Gastrocnemius medialis (tissue), 4 donors: ENCODE results near the gene LGALS7. TPM values are rescaled to one million over a fixed set of nuclear protein-coding genes. Genes with fewer than 3 reads are reported as not detected.
"Not testable (repeated sequence)": the region's sequence is repeated elsewhere in the genome, so short reads cannot be mapped to it uniquely, and the experiment has no call there.

ENCODE experiments used
- ATAC-seq, 2 donors: fragments of 150-250 bp; one replicate each; pipeline ENCODE4 v1.9.1; 2016
- DNase-seq, 2 donors: peaks; one replicate each; pipeline ENCODE4 v3.0.0-alpha.2; 2019
- H3K27ac ChIP-seq, 4 donors: fragments of 200-600 bp; sonication (generic); 1 replicate in 1 of 4; 2 replicates in 3 of 4; pipeline ENCODE4 v1.5.1; 2016 to 2018; ENCODE audit warnings: mild to moderate bottlenecking in 2 of 4, moderate library complexity in 1 of 4
- H3K27me3 ChIP-seq, 3 donors: fragments of 200-600 bp; sonication (generic) in 2 of 3; 1 replicate in 1 of 3; 2 replicates in 2 of 3; pipeline versions ENCODE4 v1.5.1 to v1.6.0; 2016 to 2019; ENCODE audit warnings: mild to moderate bottlenecking in 1 of 3, moderate library complexity in 1 of 3
- H3K36me3 ChIP-seq, 2 donors: fragments of 200-600 bp; sonication (generic) in 1 of 2; one replicate each; pipeline ENCODE4 v1.5.1; 2017 to 2018
- H3K4me1 ChIP-seq, 2 donors: fragments of 200-600 bp; sonication (generic) in 1 of 2; one replicate each; pipeline ENCODE4 v1.5.1; 2016 to 2017; ENCODE audit warnings: mild to moderate bottlenecking in 2 of 2
- H3K4me3 ChIP-seq, 4 donors: fragments of 200-600 bp; sonication (generic) in 3 of 4; 1 replicate in 1 of 4; 2 replicates in 3 of 4; pipeline ENCODE4 v1.5.1; 2016 to 2019; ENCODE audit warnings: mild to moderate bottlenecking in 2 of 4
- H3K9me3 ChIP-seq, 3 donors: fragments of 200-600 bp; sonication (generic) in 2 of 3; 1 replicate in 1 of 3; 2 replicates in 2 of 3; pipeline ENCODE4 v1.5.1; 2016 to 2019
- POLR2A ChIP-seq, 2 donors: fragments of 450-650 bp; IDR thresholded peaks; one replicate each; pipeline ENCODE4 v1.6.1; 2017; ENCODE audit warnings: antibody characterized with exemption in 2 of 2, mild to moderate bottlenecking in 2 of 2, moderate library complexity in 2 of 2
- in situ Hi-C, 4 donors: fragments of 200-750 bp; cut with MboI; loops; one replicate each; pipeline versions ENCODE4 v1.15.0 to v1.8.0; 2017; ENCODE audit warnings: low sequenced_read_pairs in 4 of 4
- intact Hi-C: fragments of 100-400 bp; cut with DNase I; formaldehyde crosslinking; loops from one replicate; pipeline ENCODE4 v1.15.1; 2023; ENCODE audit warnings: low total_unique reads
- total RNA-seq, 4 donors: library from RNA; depleted of rRNA; stranded (reverse); fragments of >200 nt; gene quantifications; one replicate each; pipeline versions ENCODE4 v1.1.0 to v1.2.3, GENCODE V29; 2016
- TF ChIP-seq, protein P1 (sequence below), 5 experiments: fragments of 450-650 bp in 3 of 5; fragments of 200-600 bp in 2 of 5; sonication (generic) in 2 of 5; IDR thresholded peaks in 4 of 5; conservative IDR thresholded peaks in 1 of 5; 1 replicate in 4 of 5; 2 replicates in 1 of 5; pipeline ENCODE4 v1.5.1; 2016 to 2019; ENCODE audit warnings: antibody characterized with exemption in 5 of 5, mild to moderate bottlenecking in 3 of 5, moderate library complexity in 3 of 5

Gene LGALS7
- total RNA-seq, 4 donors from 2014 or later: not detected

DNA sequence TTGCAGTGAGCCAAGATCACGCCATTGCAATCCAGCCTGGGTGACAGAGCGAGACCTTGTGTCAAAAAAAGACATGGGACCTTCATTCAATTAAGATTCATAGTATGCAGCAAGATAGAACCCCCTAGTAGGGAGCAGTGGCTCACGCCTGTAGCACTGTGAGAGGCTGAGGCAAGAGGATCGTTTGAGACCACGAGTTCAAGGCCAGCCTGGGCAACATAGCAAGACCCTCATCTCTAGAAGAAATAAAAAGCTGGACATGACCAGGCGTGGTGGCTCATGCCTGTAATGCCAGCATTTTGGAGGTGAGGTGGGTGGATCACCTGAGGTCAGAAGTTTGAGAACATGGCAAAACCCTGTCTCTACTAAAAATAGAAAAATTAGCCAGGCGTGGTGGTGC lies 7.1 kb upstream of the LGALS7 start:
- H3K36me3 ChIP-seq: no peaks in the 10 kb centered on the region
- H3K27me3 ChIP-seq: no peaks in the 10 kb centered on the region
- no peaks in the 10 kb centered on the region for H3K9me3 ChIP-seq
- TF ChIP-seq POLR2A (IDR thresholded peaks at IDR 0.05): no peak
- TF ChIP-seq, protein P1, sequence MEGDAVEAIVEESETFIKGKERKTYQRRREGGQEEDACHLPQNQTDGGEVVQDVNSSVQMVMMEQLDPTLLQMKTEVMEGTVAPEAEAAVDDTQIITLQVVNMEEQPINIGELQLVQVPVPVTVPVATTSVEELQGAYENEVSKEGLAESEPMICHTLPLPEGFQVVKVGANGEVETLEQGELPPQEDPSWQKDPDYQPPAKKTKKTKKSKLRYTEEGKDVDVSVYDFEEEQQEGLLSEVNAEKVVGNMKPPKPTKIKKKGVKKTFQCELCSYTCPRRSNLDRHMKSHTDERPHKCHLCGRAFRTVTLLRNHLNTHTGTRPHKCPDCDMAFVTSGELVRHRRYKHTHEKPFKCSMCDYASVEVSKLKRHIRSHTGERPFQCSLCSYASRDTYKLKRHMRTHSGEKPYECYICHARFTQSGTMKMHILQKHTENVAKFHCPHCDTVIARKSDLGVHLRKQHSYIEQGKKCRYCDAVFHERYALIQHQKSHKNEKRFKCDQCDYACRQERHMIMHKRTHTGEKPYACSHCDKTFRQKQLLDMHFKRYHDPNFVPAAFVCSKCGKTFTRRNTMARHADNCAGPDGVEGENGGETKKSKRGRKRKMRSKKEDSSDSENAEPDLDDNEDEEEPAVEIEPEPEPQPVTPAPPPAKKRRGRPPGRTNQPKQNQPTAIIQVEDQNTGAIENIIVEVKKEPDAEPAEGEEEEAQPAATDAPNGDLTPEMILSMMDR (IDR thresholded peaks at IDR 0.05 in 4 of 5, conservative IDR thresholded peaks at IDR 0.05 in 1 of 5): no peak
- DNase-seq (no peak), ATAC-seq (no peak)
- no peak overlapping the region for H3K4me3 ChIP-seq
- intact Hi-C loops: no loop called here
- no peak overlapping the region for H3K27ac ChIP-seq
- in situ Hi-C loops: no loop called here
- no peaks in the 10 kb centered on the region for H3K4me1 ChIP-seq

DNA sequence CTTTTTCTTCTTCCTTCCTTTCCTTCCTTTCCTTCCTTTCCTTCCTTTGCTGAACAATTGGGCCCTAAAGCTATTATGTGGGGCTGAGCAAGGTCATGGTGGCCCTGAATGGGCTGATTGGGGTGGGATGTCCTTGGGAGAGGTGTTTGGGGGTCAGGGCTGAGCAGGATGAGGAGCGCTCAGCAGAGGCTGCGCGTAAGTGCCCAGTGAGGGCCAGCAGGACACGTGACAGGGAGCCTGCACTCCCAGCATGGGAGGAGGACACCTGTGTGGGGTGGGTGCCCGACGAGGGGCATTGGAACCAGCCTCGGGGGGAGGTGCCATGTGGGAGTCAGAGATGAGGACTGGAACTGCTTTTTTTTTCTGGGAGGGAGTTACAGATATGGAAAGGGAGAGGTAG lies 5.4 kb upstream of the LGALS7 start:
- no peaks in the 10 kb centered on the region for H3K27me3 ChIP-seq
- intact Hi-C loops (no loop called here), in situ Hi-C loops (no loop called here)
- H3K9me3 ChIP-seq: no peaks in the 10 kb centered on the region
- H3K4me3 ChIP-seq: no peak overlapping the region
- H3K36me3 ChIP-seq: no peaks in the 10 kb centered on the region
- no peaks in the 10 kb centered on the region for H3K4me1 ChIP-seq
- TF ChIP-seq, protein P1 (IDR thresholded peaks at IDR 0.05 in 4 of 5, conservative IDR thresholded peaks at IDR 0.05 in 1 of 5): no peak
- TF ChIP-seq POLR2A (IDR thresholded peaks at IDR 0.05): no peak
- no peak overlapping the region for H3K27ac ChIP-seq
- DNase-seq (no peak), ATAC-seq (no peak)

DNA sequence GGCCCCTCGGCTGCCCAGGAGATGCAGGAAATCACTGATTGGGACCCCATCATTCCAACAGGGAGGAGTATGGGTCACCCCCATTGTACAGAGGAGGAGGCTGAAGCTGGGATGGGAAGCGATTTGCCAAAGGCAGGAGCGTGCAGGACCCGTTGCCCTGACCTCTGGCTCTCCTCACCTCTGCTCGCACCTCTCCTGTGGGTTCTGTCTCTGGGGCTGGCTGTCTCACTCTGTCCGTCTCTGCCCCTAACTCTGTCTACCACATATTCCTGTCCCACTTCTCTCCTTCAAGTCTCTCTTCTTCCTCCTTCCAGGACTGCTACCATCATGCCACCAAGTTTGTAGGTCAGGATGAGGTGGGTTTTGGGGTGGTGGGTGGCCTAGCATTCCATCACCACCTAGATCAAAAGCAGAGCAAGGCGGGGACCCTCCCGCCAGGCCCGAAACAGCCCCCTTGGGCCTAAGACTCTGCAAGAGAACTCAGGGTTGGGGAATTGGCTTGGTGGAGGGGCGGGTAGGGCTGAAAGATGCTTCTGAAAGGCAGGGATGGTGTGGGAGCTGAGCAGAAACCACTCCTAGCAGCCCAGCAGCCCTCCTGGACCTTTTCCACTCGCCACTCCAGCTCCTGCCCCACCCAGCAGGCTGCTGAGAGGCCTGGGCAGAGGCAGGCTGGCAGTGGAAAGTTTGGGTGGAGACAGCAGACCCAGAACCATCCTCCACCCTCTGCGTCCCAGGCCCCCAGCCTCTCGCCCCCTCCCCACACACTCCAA lies 1.0 kb upstream of the LGALS7 start:
- no peaks in the 10 kb centered on the region for H3K36me3 ChIP-seq
- peaks cover 0 to 4% (median 0%) of the 10 kb centered on the region in 3 donors for H3K27me3 ChIP-seq
- TF ChIP-seq, protein P1 (IDR thresholded peaks at IDR 0.05 in 4 of 5, conservative IDR thresholded peaks at IDR 0.05 in 1 of 5): no peak
- TF ChIP-seq POLR2A (IDR thresholded peaks at IDR 0.05): no peak
- no peak overlapping the region for H3K4me3 ChIP-seq
- in situ Hi-C loops (no loop called here), intact Hi-C loops (no loop called here)
- H3K4me1 ChIP-seq: no peaks in the 10 kb centered on the region
- DNase-seq (no peak), ATAC-seq (no peak)
- H3K27ac ChIP-seq: no peak overlapping the region
- H3K9me3 ChIP-seq: no peaks in the 10 kb centered on the region

DNA sequence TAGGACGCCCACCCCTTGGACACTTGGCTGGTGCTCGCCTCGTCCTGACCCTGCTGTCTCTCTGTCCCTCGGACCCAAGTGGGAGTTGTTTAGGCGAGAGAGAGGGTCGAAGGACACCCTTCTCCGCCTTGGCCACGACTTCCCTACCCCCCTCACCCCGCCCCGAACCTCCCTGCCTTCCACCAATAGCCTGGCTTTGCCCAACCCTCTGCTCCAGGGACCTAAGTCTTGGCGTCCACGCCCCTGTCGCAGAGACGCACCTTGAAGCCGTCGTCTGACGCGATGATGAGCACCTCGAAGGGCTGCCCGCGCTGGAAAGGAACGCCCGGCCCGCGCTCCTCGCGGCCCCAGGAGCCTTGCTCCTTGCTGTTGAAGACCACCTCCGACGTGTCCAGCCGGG lies 1.7 kb downstream of the LGALS7 start:
- DNase-seq, H3K9me3 ChIP-seq, H3K36me3 ChIP-seq, H3K4me3 ChIP-seq, ATAC-seq, H3K27ac ChIP-seq, H3K4me1 ChIP-seq, H3K27me3 ChIP-seq, in situ Hi-C loops, intact Hi-C loops: not testable (repeated sequence)

DNA sequence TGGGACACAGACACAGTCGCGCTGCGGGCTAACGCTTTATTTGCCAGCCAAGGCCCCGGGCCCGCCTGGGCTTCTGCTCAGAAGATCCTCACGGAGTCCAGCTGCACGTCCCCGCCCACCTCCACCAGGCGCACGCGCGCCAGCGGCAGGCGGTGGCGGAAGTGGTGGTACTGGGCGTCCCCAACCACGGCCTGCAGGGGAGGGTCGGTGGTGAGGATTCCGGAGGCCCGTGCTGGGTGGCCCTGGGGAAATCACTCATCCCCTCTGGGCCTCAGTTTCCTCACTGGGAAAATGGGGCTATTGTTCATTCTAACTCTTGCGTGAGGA lies 2.4 kb downstream of the LGALS7 start:
- H3K4me3 ChIP-seq: peak overlapping the region in 1 of 4 donors; percentile 31
- H3K27me3 ChIP-seq, H3K4me1 ChIP-seq, H3K27ac ChIP-seq, H3K36me3 ChIP-seq, DNase-seq, in situ Hi-C loops, H3K9me3 ChIP-seq, intact Hi-C loops: not testable (repeated sequence)
- peak; percentile 43 to 62 for ATAC-seq
